CD4-positive, alpha-beta T cell (primary cell): ENCODE data around the gene COL20A1. TPM values are rescaled to one million over a fixed set of nuclear protein-coding genes. Genes with fewer than 3 reads are reported as not detected.

Experiments used
- ATAC-seq: fragments of 200-7000 bp; cut with Tn5 transposase; one replicate; pipeline ENCODE4 v1.10.0; 2022; ENCODE audit warnings: mild to moderate bottlenecking; ENCODE audit not compliant: poor library complexity
- CTCF ChIA-PET: fragments of 350-600 bp; sonication (Branson Sonifier 250); formaldehyde crosslinking; loops from one replicate; lab custom pipeline; 2021; ENCODE audit warnings: antibody characterized with exemption, inconsistent platforms; lab: Charles Lee
- POLR2A ChIA-PET: fragments of 350-600 bp; sonication (Branson Sonifier 250); formaldehyde crosslinking; loops from one replicate; lab custom pipeline; 2021; ENCODE audit warnings: antibody characterized with exemption, inconsistent platforms; lab: Charles Lee
- DNase-seq, 14 experiments: peaks; one replicate each; pipeline ENCODE4 v3.0.0-alpha.2; 2013 to 2020; ENCODE audit warnings: mixed read lengths in 2 of 14
- H3K27ac ChIP-seq, 2 donors: one replicate each; pipeline versions ENCODE4 v1.5.1 to v1.7.0; 2013; ENCODE audit warnings: low read length in 2 of 2, low read depth in 1 of 2, mild to moderate bottlenecking in 1 of 2
- H3K27me3 ChIP-seq, 2 experiments: 1 replicate in 1 of 2; 2 replicates in 1 of 2; pipeline versions ENCODE4 v1.6.1 to v1.7.0; 2013; ENCODE audit warnings: low read length in 2 of 2, control low read depth in 1 of 2, mild to moderate bottlenecking in 1 of 2, moderate library complexity in 1 of 2; ENCODE audit not compliant: insufficient read depth in 2 of 2, control insufficient read depth in 1 of 2
- H3K36me3 ChIP-seq: one replicate; pipeline ENCODE4 v1.6.1; 2013; ENCODE audit warnings: low read length, control low read depth; ENCODE audit not compliant: insufficient read depth
- H3K4me1 ChIP-seq: one replicate; pipeline ENCODE4 v1.6.1; 2013; ENCODE audit warnings: low read length, control low read depth; ENCODE audit not compliant: insufficient read depth
- H3K4me3 ChIP-seq: one replicate; pipeline ENCODE4 v1.5.1; 2013; ENCODE audit warnings: mild to moderate bottlenecking, low read length, moderate library complexity
- H3K9me3 ChIP-seq, 2 experiments: 1 replicate in 1 of 2; 2 replicates in 1 of 2; pipeline versions ENCODE4 v1.6.1 to v1.7.0; 2013; ENCODE audit warnings: low read length in 2 of 2, mild to moderate bottlenecking in 2 of 2, control low read depth in 1 of 2, moderate library complexity in 1 of 2; ENCODE audit not compliant: control insufficient read depth in 1 of 2, insufficient read depth in 1 of 2
- H3K27ac Mint-ChIP-seq: one replicate; pipeline ENCODE4 v1.8.0; 2020; ENCODE audit warnings: mixed read lengths
- H3K27me3 Mint-ChIP-seq: one replicate; pipeline ENCODE4 v1.8.0; 2021; ENCODE audit warnings: mixed read lengths
- H3K36me3 Mint-ChIP-seq: one replicate; pipeline ENCODE4 v1.8.0; 2021; ENCODE audit warnings: low read depth, mixed read lengths
- H3K4me1 Mint-ChIP-seq: one replicate; pipeline ENCODE4 v1.8.0; 2021; ENCODE audit warnings: low read depth, mixed read lengths
- H3K4me3 Mint-ChIP-seq: one replicate; pipeline ENCODE4 v1.8.0; 2020; ENCODE audit warnings: mild to moderate bottlenecking, mixed read lengths
- H3K9me3 Mint-ChIP-seq: one replicate; pipeline ENCODE4 v1.8.0; 2020; ENCODE audit warnings: mixed read lengths
- CTCF ChIP-seq: fragments of 200-600 bp; IDR thresholded peaks from one replicate; pipeline ENCODE4 v1.8.0; 2022; ENCODE audit warnings: antibody characterized with exemption, mild to moderate bottlenecking
- intact Hi-C, 2 experiments: fragments of 100-400 bp; cut with DNase I in 1 of 2; cut with micrococcal nuclease in 1 of 2; formaldehyde crosslinking; loops; one replicate each; pipeline versions ENCODE4 v1.15.1 to v1.9.0; 2023 to 2025; cut with DNase I, micrococcal nuclease
- total RNA-seq, 174 experiments: library from RNA in 2 of 174; stranded (reverse) in 2 of 174; gene quantifications; one replicate each; pipeline ENCODE4 v1.2.3 and lab custom pipeline; 2021 to 2026

Gene COL20A1
- total RNA-seq, 2 experiments from 2014 or later, result 0.03 TPM; not detected in 1

GRCh38 chr20:63277466-63278272, 15.3 kb upstream of the COL20A1 start:
- no peaks in the 10 kb centered on the region for H3K9me3 Mint-ChIP-seq
- ChIA-PET POLR2A (no interaction called here), CTCF (no interaction called here)
- Histone ChIP-seq H3K27ac (no peak overlapping the region), H3K27me3 (no peaks in the 10 kb centered on the region), H3K36me3 (peaks cover 62% of the 10 kb centered on the region), H3K4me1 (peaks cover 19% of the 10 kb centered on the region), H3K9me3 (no peaks in the 10 kb centered on the region), H3K4me3 (no peak overlapping the region)
- H3K27ac Mint-ChIP-seq, result no peak overlapping the region
- ATAC-seq (no peak), DNase-seq (no peak)
- intact Hi-C loops, result no loop called here
- H3K4me3 Mint-ChIP-seq, result no peak overlapping the region
- peaks cover 19% of the 10 kb centered on the region for H3K4me1 Mint-ChIP-seq
- TF ChIP-seq CTCF, result no peak
- H3K36me3 Mint-ChIP-seq, result peaks cover 49% of the 10 kb centered on the region
- H3K27me3 Mint-ChIP-seq, result no peaks in the 10 kb centered on the region

GRCh38 chr20:63278661-63279060, 14.3 kb upstream of the COL20A1 start:
- H3K9me3 Mint-ChIP-seq, result no peaks in the 10 kb centered on the region
- H3K36me3 ChIP-seq, result peaks cover 63% of the 10 kb centered on the region
- no peak for TF ChIP-seq CTCF
- no peak overlapping the region for H3K4me3 ChIP-seq
- no peak overlapping the region for H3K27ac ChIP-seq
- peaks cover 14% of the 10 kb centered on the region for H3K4me1 Mint-ChIP-seq
- H3K9me3 ChIP-seq, result no peaks in the 10 kb centered on the region
- ATAC-seq (no peak), DNase-seq (no peak)
- no peak overlapping the region for H3K4me3 Mint-ChIP-seq
- no peaks in the 10 kb centered on the region for H3K27me3 Mint-ChIP-seq
- peaks cover 18% of the 10 kb centered on the region for H3K4me1 ChIP-seq
- CTCF ChIA-PET, result no interaction called here
- POLR2A ChIA-PET, result no interaction called here
- no peak overlapping the region for H3K27ac Mint-ChIP-seq
- H3K36me3 Mint-ChIP-seq, result peaks cover 49% of the 10 kb centered on the region
- no peaks in the 10 kb centered on the region for H3K27me3 ChIP-seq
- intact Hi-C loops, result no loop called here

- Mint-ChIP-seq H3K9me3 (no peaks in the 10 kb centered on the region), H3K4me3 (no peak overlapping the region), H3K36me3 (peaks cover 53% of the 10 kb centered on the region), H3K27ac (no peak overlapping the region), H3K4me1 (peaks cover 9% of the 10 kb centered on the region), H3K27me3 (no peaks in the 10 kb centered on the region)
- H3K9me3 ChIP-seq, result no peaks in the 10 kb centered on the region
- ATAC-seq (no peak), DNase-seq (no peak)
- H3K27me3 ChIP-seq, result no peaks in the 10 kb centered on the region
- H3K27ac ChIP-seq, result no peak overlapping the region
- intact Hi-C loops, result no loop called here
- H3K36me3 ChIP-seq, result peaks cover 63% of the 10 kb centered on the region
- H3K4me1 ChIP-seq, result peaks cover 8% of the 10 kb centered on the region
- POLR2A ChIA-PET, result interaction anchor here (0.6 kb wide), 1 partner anchor 30 kb away, joined by 4 read pairs; no protein-coding TSS in a partner anchor
- no peak for TF ChIP-seq CTCF
- CTCF ChIA-PET, result no interaction called here
- no peak overlapping the region for H3K4me3 ChIP-seq
Observed at GRCh38 chr20:63279931-63280330, 13.1 kb upstream of the COL20A1 start.
